Left ventricle myocardium inferior (tissue), 1 donor: ENCODE results near the gene TSPAN13. TPM values are rescaled to one million over a fixed set of nuclear protein-coding genes. Genes with fewer than 3 reads are reported as not detected.

ENCODE experiments used
- DNase-seq: peaks from one replicate; pipeline ENCODE4 v3.0.0-alpha.2; 2020
- H3K27ac ChIP-seq: fragments of 200-600 bp; replicated peaks from 2 replicates; pipeline ENCODE4 v1.8.0; 2021
- H3K27me3 ChIP-seq: fragments of 200-600 bp; 2 replicates; pipeline ENCODE4 v1.8.0; 2021; ENCODE audit warnings: low read depth
- H3K36me3 ChIP-seq: fragments of 200-600 bp; 2 replicates; pipeline ENCODE4 v1.8.0; 2021
- H3K4me1 ChIP-seq: fragments of 200-600 bp; 2 replicates; pipeline ENCODE4 v1.8.0; 2021
- H3K4me3 ChIP-seq: fragments of 200-600 bp; 2 replicates; pipeline ENCODE4 v1.8.0; 2021; ENCODE audit warnings: mild to moderate bottlenecking, moderate library complexity
- H3K9me3 ChIP-seq: fragments of 200-600 bp; replicated peaks from 2 replicates; pipeline ENCODE4 v1.8.0; 2021
- CTCF ChIP-seq: fragments of 200-600 bp; IDR thresholded peaks from 2 replicates; pipeline ENCODE4 v1.8.0; 2021; ENCODE audit warnings: antibody characterized with exemption, mild to moderate bottlenecking, borderline replicate concordance
- intact Hi-C: fragments of 100-400 bp; cut with micrococcal nuclease; formaldehyde crosslinking; loops from one replicate; pipeline ENCODE4 v1.11.0; 2022
- total RNA-seq: library from RNA; stranded (reverse); fragmentation: NEBNext Ultra II Directional; extraction: Animal tissue kit (Norgen Biotek cat#: 25700); gene quantifications from one replicate; pipeline ENCODE4 v1.2.1, GENCODE V29; 2021
- donor health status: DM: no; HTN: yes; CAD: no; lungs with severe emphysema.

The TSPAN13 gene
- total RNA-seq, 1 donor from 2014 or later: 13.7 TPM

GRCh38 chr7:16816824-16817223, 63.3 kb downstream of the TSPAN13 start:
- TF ChIP-seq CTCF: no peak
- no peak for DNase-seq
- Histone ChIP-seq H3K4me1 (no peaks in the 10 kb centered on the region), H3K9me3 (no peaks in the 10 kb centered on the region), H3K27me3 (no peaks in the 10 kb centered on the region), H3K4me3 (no peak overlapping the region), H3K36me3 (no peaks in the 10 kb centered on the region), H3K27ac (no peak overlapping the region)
- intact Hi-C loops: no loop called here

DNA sequence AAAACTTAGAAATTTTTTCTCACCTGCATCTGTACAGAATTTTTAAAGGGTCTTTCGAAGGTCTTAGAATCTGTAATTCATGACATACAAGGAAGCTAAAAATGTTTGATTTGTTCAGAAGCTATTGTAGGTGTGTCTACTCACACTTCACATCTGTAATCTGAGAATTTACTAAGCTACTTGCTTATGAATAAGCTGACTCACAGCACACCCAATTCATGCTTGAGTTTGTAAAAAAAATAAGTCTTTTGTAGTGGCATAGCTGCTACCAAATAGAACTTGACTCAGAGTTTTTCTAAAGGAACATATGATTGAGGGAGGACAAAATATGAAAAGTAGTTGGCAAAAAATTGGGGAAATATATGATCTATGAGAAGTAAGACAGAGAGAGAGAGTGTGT, 64.0 kb downstream of the TSPAN13 start:
- TF ChIP-seq CTCF: no peak
- Histone ChIP-seq H3K27ac (no peak overlapping the region), H3K4me1 (no peaks in the 10 kb centered on the region), H3K36me3 (no peaks in the 10 kb centered on the region), H3K27me3 (no peaks in the 10 kb centered on the region), H3K9me3 (no peaks in the 10 kb centered on the region), H3K4me3 (no peak overlapping the region)
- DNase-seq: no peak
- intact Hi-C loops: no loop called here

DNA sequence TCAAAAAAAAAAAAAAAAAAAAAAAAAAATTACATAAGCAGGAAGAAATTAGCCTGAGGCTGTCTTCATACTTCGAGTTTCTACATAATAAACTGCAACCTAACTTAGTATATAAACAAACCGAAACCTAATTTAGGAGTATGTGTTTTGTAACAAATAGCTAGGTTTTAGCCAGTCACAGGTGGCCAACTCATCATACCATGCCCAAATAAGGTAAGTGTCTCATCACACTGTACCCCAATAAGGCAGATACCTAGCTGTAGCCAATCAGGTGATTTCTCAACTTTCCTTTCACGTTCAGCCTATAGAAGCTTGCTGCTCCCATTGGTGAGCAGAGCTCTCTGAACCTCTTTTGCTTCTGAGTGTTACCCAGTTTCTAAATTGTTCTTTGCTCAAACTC, 65.2 kb downstream of the TSPAN13 start:
- Histone ChIP-seq H3K36me3 (no peaks in the 10 kb centered on the region), H3K27ac (no peak overlapping the region), H3K4me3 (no peak overlapping the region), H3K4me1 (no peaks in the 10 kb centered on the region), H3K27me3 (no peaks in the 10 kb centered on the region), H3K9me3 (no peaks in the 10 kb centered on the region)
- TF ChIP-seq CTCF: no peak
- DNase-seq: no peak
- intact Hi-C loops: no loop called here

DNA sequence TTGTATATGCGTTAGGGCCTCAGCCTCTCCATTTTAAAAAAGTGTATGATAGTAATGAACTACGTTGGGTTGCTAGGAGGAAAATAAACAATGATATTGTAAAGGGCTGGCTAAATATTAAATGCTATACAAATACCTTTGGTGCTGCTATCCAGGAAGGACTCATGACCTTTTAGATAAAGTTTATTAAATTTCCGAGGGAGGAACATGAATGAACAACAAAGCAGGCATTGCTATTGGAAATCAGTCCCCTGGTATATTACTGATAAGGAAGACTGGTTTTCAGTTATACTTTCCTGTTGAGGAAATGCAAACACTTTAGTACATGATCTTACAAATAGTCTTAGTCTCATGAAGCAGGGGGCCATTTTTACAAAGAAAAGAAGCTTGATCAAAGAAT, 68.5 kb downstream of the TSPAN13 start:
- Histone ChIP-seq H3K9me3 (no peaks in the 10 kb centered on the region), H3K4me3 (no peak overlapping the region), H3K27ac (no peak overlapping the region), H3K4me1 (no peaks in the 10 kb centered on the region), H3K27me3 (no peaks in the 10 kb centered on the region), H3K36me3 (no peaks in the 10 kb centered on the region)
- intact Hi-C loops: no loop called here
- TF ChIP-seq CTCF: no peak
- DNase-seq: no peak

GRCh38 chr7:16826060-16826459, 72.5 kb downstream of the TSPAN13 start:
- Histone ChIP-seq H3K4me3 (no peak overlapping the region), H3K4me1 (no peaks in the 10 kb centered on the region), H3K36me3 (no peaks in the 10 kb centered on the region), H3K27ac (no peak overlapping the region), H3K27me3 (no peaks in the 10 kb centered on the region), H3K9me3 (peaks cover 16% of the 10 kb centered on the region)
- no peak for TF ChIP-seq CTCF
- intact Hi-C loops: no loop called here
- no peak for DNase-seq

GRCh38 chr7:16833373-16833772, 79.8 kb downstream of the TSPAN13 start:
- H3K4me1 ChIP-seq: no peaks in the 10 kb centered on the region
- no peak for DNase-seq
- H3K27me3 ChIP-seq: no peaks in the 10 kb centered on the region
- H3K9me3 ChIP-seq: peaks cover 13% of the 10 kb centered on the region
- H3K36me3 ChIP-seq: no peaks in the 10 kb centered on the region
- H3K27ac ChIP-seq: no peak overlapping the region
- H3K4me3 ChIP-seq: no peak overlapping the region
- TF ChIP-seq CTCF: no peak
- intact Hi-C loops: no loop called here
